ENCODE measurements around the gene HSD17B11.
"Not testable (repeated sequence)": the region's sequence is repeated elsewhere in the genome, so short reads cannot be mapped to it uniquely, and the experiment has no call there.

Gene HSD17B11

GRCh38 chr4:87305562-87305961, 85.4 kb downstream of the HSD17B11 start:
- no peak for DNase-seq (ENCODE audit: low spot score)

DNA sequence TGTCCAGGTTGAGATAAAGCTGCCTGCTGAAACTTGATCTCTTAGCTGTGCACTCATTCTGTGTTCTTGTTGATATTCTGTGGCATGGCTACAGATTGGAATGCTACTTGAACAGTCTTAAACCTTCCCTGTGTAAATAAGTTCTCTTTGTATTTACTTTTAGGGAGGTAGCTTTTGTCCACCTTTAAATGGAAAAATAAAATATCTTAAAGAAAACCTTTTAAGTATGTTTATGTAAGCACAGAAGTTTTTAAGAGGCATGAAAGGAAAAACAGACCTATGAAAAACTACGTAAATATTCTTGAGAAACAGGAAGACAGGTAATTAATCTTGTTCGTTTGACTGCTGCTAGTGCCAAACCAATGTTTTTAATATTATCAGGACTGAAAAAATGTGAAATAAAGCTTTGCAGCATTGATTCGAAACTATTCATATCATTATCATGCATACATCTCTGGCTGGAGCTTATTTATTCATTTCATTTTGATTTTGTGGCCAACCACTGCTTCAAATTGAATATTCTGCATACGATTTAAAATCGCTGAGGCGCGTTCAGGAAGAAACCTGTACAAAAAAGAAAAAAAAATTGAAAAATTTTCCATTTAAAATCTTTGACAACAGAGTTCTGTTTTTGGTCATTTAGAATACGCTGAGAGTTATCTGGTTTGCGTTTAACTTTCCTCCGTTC, 86.1 kb downstream of the HSD17B11 start:
- DNase-seq (ENCODE audit: low spot score): no peak

DNA sequence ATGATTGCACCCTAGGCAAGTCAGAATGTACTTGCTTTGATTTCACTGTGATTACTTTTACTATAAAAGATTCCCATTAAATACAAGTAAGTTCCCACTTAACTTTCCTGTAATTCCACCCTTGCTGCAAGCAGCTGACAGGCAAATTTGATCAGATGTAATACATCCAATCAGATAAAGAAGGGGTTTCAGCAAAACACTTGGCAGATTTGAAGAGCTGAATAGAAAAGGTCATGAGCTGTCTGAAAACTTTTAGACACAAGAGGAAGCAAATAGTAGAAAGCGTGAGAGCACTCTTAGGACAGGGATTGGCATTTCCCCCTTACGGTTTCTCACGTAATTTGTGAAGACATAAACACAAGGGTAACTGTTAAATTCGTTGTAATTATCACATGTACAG, 91.1 kb downstream of the HSD17B11 start:
- DNase-seq (ENCODE audit: low spot score): no peak

DNA sequence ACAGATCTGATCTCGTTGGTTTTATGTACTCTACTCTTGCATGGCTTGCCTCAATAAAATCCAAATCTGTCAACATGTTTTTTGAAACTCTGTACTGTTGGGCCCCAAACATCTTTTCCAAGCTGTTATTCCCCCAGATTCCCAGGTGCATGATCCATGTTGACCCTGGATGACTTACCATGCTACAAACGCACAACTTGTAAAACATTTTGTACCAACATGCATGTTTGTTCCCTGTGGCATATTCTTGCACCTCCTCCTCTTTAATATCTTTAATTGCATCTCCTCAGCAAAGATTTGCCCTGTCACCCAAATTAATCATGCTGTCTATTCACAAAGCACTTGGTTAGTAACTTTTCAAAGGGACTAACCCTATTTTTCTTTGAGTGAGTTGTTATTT, 92.6 kb downstream of the HSD17B11 start:
- no peak for DNase-seq (ENCODE audit: low spot score)

GRCh38 chr4:87294911-87295310, 96.1 kb downstream of the HSD17B11 start:
- DNase-seq (ENCODE audit: low spot score): not testable (repeated sequence)

DNA sequence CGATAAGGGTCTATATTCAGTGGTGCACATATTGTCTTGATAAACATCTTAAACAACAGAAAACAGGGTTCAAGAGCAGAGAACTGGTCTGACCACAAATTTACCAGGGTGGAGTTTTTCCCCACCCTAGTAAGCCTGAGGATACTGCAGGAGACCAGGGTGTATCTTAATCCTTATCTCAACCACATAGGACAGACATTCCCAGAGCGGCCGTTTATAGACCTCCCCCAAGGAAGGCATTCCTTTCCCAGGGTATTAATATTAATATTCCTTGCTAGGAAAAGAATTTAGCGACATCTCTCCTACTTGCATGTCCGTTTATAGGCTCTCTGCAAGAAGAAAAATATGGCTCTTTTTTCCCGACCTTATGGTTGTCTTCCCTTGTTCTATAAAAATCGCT, 97.1 kb downstream of the HSD17B11 start:
- DNase-seq (ENCODE audit: low spot score): not testable (repeated sequence)

- DNase-seq (ENCODE audit: low spot score): no peak
Observed at GRCh38 chr4:87286970-87287369, 104.0 kb downstream of the HSD17B11 start.

Measured in hematopoietic multipotent progenitor cell treated with erythropoietin and hydrocortisone succinate and interleukin-3 and kit ligand, for 15 days (in vitro differentiated cells).